Activated CD4-positive, alpha-beta T cell treated with anti-CD3 and anti-CD28 coated beads, Interleukin-2, amount 50 U/mL, for 1 hour (primary cell): ENCODE results near the gene IFITM2.
"Not testable (repeated sequence)": the region's sequence is repeated elsewhere in the genome, so short reads cannot be mapped to it uniquely, and the experiment has no call there.

Experiments
- DNase-seq: peaks from one replicate; pipeline ENCODE4 v3.0.0-alpha.2; 2020

IFITM2 gene

DNA sequence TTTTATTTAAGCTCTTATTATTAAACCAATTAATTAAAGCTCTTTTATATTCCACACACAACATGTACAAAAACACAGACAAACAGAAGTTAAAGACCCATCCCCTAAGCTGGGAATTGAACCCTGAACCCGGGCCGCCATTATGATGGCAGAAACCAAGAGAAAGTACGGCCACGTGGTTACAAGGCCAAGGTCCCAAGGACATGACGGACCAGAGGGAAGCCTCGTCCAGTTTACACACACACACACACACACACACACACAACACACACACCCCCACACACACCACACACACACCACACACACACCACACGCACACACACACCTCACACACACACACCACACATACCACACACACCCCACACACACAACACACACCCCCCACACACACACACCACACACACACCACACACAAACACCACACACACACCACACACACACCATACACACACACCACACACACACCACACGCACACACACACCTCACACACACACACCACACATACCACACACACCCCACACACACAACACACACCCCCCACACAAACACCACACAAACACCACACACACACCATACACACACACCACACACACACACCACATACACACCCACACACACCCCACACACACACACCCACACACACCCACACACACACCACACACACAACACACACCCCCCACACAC lies 41.8 kb downstream of the IFITM2 start:
- not testable (repeated sequence) for DNase-seq

DNA sequence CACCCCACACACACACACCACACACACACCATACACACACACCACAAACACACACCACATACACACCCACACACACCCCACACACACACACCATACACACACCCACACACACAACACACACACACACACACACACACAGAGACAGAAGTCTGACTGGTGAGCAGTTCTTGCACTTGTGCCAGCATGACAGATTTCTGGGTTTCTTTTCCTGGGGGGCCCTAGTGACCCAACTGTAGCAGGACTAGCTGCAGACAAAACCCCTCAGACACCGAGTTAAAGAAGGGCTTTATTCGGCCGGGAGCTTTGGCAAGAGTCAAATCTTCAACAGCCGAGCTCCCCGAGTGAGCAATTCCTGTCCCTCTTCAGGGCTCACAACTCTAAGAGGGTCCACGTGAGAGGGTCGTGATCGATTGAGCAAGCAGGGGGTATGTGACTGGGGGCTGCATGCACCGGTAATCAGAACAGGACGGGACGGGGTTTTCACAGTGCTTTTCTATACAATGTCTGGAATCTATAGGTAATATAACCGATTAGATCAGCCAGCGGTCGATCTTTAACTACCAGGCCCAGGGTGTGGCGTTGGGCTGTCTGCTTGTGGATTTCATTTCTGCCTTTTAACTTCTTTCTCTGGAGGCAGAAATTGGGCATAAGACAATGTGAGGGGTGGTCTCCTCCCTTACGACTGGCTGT lies 42.6 kb downstream of the IFITM2 start:
- DNase-seq, result not testable (repeated sequence)

DNA sequence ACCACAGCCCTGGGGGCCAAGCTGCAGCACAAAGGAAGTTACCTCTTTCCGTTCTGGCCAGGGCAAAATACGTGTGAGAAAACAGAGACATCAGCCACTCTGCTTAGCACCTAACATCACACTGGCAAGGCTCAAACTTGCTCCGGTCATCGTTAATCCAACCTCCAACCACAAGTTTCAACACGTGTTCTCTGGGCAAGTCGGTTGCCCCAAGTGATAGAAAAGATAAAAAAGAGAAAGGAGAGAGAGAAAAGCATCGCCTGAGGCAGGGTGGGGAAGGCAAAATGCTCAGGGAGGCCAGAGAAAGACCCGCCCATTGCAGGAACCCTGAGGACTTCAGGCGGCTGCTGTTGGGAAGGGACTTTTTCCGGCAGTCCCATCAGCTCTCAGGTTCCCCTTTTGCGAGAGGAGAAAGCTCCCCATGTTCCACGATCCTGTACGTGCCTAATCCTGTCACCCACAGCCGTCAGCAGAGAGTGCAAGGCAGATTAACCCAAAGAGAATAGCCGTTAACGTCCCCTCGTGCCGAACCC lies 43.2 kb downstream of the IFITM2 start:
- DNase-seq, result no peak

DNA sequence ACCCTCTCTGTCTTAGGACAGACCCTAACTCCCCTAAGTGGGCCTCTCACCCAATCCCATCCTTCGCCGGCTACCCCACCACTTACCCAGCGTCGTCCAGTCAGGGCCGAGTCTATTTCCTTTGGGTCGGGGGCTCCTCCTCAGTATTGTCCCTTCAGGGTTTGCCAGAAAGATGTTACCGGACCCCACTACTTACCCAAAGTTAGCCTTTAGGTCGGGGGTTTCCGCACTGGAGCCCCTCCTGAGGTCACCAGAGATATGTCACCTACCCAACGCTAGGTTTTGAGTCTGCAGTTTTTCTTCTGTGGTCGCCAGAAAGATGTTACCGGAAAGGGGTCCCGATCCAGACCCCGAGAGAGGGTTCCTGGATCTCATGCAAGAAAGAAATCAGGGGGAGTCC lies 43.8 kb downstream of the IFITM2 start:
- DNase-seq, result no peak

DNA sequence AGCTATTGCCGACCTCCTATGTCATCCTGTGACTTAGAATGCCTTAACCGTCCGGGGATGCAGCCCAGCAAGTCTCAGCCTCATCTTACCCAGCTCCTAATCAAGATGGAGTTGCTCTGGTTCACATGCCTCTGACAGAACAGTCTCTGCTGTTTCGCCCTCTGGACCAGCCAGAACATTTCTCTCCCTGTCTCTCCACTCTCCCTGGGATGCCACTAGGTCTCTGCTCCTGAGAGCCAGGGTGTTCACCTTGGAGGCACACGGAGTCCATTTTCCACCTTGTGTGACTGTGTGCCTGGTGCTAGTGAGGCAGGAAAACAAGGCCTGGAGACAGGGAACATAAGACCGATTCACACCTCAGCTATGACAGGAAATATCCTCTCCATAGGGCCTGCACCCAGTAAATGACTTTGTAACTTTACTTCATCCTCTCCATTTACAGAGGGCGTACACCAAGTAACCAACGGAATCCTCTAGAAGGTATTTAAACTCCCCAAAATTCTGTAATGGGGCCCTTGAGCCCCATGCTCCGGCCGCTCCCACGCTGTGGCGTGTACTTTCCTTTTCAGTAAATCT lies 44.9 kb downstream of the IFITM2 start:
- DNase-seq, result no peak

DNA sequence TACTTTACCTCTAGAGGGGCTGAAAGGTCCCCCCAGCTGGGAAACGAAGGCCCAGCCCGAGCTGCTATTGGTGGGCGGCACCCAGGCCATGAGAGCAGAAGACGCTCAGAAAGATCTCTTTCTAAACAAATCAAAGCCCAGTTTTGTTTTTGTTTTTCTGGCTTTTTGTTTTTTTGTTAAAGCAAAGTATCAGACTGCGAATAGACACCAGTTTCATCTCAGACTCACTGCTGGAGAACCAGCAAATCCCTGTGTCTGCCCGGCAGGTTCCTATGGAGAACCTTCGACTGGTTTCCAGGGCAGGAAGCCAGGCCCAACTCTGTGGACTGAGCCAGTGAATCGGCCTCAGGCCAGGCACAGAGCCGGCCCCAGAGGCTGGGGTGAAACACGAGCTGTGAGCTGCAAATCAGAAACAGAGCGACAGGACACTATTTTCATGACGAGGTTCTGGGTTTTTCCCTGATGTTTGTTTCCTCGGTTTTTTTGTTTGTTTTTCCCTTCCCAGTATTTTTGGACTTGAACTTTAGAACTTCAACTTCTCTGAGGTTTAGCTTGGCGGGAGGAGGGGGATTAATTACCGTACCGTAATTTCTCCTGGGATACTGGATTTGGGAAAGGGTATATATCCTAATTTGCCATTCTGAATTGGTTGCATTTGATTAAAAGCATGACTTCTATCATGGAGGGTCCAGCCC lies 45.7 kb downstream of the IFITM2 start:
- no peak for DNase-seq

DNA sequence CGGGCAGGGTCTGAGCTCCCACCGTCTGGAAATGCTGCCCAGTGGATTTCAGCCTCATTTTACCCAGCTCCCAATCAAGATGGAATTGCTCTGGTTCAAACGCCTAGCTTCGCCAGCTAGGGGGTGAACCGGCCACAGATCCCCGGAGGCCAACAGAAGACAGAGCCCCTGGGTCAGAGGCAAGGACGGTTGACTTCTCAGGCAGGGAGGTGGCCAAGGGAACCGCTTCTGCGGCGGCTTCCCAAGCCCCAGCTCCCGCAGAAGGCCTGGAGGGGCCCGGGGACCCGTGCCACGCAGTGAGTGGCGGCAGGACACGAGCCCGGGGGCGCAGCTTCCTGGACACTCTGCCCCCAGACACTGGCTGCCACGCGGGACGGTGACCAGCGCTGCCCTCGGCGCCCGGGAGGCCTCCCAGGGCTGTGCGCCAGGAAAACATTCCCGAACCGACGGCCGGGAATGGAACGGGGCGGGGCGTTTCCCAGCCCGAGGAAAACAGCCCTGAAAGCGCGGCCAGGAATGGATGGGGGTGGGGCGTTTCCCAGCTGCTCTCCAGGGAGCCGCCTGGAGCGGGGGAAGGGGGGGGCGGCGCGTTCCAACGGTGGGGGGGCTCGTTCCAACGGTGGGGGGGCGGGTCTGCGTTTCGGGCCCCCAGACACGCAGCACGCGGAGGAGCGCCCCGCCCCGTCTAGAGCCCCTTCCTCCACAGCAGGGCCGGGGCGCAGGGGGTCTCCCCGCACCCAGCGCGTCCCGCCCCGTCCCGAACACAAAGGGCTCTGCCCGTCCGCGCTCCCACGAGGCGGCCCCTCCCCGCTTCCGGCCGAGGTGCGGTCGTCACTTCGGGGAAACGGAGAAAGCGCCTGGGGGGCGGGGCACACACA lies 48.2 kb downstream of the IFITM2 start:
- peak; percentile 81 for DNase-seq

DNA sequence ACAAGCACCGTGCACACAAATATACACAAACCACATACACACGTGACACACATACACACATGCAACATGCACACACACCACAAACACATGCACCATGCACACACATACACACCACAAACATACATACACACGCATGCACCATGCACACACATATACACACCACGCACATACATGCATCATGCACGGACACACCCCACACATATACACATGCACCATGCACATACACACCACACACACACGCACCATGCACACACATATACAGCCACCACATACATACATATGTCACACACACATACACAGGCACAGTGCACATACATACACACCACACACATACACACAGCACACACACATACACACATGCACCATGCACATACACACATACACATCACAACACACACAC lies 49.0 kb downstream of the IFITM2 start:
- DNase-seq, result no peak

DNA sequence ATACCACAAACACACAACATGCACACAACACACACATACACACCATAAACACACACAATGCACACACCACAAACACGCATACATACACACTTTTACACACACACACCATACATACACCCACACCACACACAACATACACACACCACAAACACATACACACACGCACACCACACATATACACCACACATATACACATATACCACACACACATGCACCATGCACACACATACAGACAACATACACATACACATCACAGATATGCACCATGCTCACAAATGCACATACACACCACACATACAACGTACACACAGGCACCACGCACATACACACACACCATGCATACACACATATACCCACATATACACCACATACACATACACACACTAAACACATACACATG lies 50.0 kb downstream of the IFITM2 start:
- no peak for DNase-seq

DNA sequence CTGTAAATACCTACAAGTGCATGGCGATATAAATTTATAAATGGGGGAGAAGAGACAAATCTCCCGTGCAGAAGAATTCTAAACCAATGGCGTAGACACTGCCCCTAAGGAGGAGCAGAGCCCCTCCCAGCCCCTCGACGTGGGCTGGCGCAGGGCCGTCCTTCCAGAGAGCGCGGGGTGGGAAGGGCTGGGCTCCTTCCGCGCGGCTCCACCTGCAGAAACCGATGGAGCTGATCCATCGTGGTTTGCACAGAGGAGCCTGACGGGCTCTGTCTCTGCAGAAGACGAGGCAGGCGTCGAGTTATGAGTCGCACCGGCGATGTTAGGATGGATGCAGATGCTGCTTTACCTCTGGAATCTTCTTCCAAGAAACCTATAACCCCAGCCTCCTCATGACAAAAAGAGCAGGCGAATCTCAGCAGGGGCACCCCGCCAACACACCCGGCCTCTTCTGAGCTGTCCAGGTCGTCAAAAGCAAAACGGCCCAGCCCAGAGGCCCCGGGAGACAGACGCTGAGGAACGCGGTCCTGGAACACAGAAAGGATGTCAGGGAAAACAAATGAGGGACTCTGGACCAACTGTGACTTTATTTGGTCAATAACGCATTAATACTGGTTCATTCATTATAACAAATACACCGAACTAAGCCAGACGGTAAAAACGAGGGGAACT lies 50.6 kb downstream of the IFITM2 start:
- DNase-seq, result no peak
